GM12878 (cell line): ENCODE results near the gene UBE2L6.

Source experiments
- EP300 ChIP-seq, 2 experiments: fragments of 150-350 bp in 1 of 2; IDR thresholded peaks; 2 replicates each; pipeline ENCODE4 v1.6.1; 2011 to 2012; ENCODE audit warnings: low read depth in 2 of 2, low read length in 2 of 2, borderline replicate concordance in 1 of 2, improper control_type of control experiment in 1 of 2, inconsistent platforms in 1 of 2; ENCODE audit not compliant: control insufficient read depth in 1 of 2
- JUNB ChIP-seq: IDR thresholded peaks from 2 replicates; pipeline ENCODE4 v1.6.1; 2016; ENCODE audit warnings: antibody characterized with exemption, mild to moderate bottlenecking
- TAF1 ChIP-seq: IDR thresholded peaks from 2 replicates; pipeline ENCODE4 v1.6.1; 2011; ENCODE audit warnings: mild to moderate bottlenecking, low read depth, low read length, borderline replicate concordance
- TF ChIP-seq, protein P1 (sequence below): IDR thresholded peaks from 2 replicates; pipeline ENCODE4 v1.6.1; 2012; ENCODE audit warnings: low read depth, low read length, improper control_type of control experiment
- TF ChIP-seq, protein P2 (sequence below): IDR thresholded peaks from 2 replicates; pipeline ENCODE4 v1.6.1; 2012; ENCODE audit warnings: mild to moderate bottlenecking, low read depth, low read length
- TF ChIP-seq, protein P3 (sequence below), 3 experiments: IDR thresholded peaks in 2 of 3; conservative IDR thresholded peaks in 1 of 3; 2 replicates each; pipeline ENCODE4 v1.5.1; 2011; ENCODE audit warnings: low read depth in 3 of 3, low read length in 3 of 3, mild to moderate bottlenecking in 3 of 3, control low read depth in 2 of 3, moderate library complexity in 2 of 3, inconsistent platforms in 1 of 3, mixed read lengths in 1 of 3; ENCODE audit not compliant: control insufficient read depth in 2 of 3, insufficient read depth in 1 of 3; ENCODE audit errors: extremely low read depth in 1 of 3

DNA sequence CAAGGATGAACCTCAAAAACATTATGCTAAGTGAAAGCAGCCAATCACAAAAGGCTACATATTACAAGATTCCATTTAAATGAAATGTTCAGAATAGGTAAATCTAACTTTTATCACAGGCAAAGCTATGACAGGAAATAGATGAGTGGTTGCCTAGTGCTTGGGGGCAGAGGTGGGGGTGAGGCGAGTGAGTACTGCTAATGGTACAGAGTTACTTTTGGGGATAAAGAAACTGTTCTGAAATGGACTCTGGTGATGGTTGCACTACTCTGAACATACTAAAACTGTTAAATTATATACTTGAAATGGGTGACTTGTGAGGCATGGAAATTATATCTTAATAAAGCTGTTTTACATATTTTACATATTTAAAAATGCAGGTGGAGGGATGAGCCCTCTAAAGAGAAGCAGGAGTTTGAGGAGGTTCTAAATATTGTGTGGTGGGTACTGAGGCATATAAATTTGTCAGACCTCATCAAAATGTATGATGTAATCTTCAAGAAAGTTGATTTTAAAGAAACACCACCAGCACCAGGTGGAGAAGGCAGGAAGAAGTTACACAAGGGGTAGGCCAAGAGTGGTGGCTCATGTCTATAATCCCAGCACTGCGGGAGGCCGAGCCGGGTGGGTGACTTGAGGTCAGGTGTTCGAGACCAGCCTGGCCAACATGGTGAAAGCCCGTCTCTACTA lies 55.6 kb downstream of the UBE2L6 start:
- TF ChIP-seq JUNB (no peak), EP300 (IDR thresholded peaks at IDR 0.05; ENCODE audit: borderline replicate concordance in 1 of 2, control insufficient read depth in 1 of 2, low read depth in 2 of 2, low read length in 2 of 2) (no peak), TAF1 (no peak)
- TF ChIP-seq, protein P1, sequence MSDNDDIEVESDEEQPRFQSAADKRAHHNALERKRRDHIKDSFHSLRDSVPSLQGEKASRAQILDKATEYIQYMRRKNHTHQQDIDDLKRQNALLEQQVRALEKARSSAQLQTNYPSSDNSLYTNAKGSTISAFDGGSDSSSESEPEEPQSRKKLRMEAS, result no peak
- TF ChIP-seq, protein P2, sequence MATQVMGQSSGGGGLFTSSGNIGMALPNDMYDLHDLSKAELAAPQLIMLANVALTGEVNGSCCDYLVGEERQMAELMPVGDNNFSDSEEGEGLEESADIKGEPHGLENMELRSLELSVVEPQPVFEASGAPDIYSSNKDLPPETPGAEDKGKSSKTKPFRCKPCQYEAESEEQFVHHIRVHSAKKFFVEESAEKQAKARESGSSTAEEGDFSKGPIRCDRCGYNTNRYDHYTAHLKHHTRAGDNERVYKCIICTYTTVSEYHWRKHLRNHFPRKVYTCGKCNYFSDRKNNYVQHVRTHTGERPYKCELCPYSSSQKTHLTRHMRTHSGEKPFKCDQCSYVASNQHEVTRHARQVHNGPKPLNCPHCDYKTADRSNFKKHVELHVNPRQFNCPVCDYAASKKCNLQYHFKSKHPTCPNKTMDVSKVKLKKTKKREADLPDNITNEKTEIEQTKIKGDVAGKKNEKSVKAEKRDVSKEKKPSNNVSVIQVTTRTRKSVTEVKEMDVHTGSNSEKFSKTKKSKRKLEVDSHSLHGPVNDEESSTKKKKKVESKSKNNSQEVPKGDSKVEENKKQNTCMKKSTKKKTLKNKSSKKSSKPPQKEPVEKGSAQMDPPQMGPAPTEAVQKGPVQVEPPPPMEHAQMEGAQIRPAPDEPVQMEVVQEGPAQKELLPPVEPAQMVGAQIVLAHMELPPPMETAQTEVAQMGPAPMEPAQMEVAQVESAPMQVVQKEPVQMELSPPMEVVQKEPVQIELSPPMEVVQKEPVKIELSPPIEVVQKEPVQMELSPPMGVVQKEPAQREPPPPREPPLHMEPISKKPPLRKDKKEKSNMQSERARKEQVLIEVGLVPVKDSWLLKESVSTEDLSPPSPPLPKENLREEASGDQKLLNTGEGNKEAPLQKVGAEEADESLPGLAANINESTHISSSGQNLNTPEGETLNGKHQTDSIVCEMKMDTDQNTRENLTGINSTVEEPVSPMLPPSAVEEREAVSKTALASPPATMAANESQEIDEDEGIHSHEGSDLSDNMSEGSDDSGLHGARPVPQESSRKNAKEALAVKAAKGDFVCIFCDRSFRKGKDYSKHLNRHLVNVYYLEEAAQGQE, result no peak
- TF ChIP-seq, protein P3, sequence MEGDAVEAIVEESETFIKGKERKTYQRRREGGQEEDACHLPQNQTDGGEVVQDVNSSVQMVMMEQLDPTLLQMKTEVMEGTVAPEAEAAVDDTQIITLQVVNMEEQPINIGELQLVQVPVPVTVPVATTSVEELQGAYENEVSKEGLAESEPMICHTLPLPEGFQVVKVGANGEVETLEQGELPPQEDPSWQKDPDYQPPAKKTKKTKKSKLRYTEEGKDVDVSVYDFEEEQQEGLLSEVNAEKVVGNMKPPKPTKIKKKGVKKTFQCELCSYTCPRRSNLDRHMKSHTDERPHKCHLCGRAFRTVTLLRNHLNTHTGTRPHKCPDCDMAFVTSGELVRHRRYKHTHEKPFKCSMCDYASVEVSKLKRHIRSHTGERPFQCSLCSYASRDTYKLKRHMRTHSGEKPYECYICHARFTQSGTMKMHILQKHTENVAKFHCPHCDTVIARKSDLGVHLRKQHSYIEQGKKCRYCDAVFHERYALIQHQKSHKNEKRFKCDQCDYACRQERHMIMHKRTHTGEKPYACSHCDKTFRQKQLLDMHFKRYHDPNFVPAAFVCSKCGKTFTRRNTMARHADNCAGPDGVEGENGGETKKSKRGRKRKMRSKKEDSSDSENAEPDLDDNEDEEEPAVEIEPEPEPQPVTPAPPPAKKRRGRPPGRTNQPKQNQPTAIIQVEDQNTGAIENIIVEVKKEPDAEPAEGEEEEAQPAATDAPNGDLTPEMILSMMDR (IDR thresholded peaks at IDR 0.05 in 2 of 3, conservative IDR thresholded peaks at IDR 0.05 in 1 of 3; ENCODE audit: control insufficient read depth in 2 of 3, extremely low read depth in 1 of 3, insufficient read depth in 1 of 3, low read depth in 3 of 3, low read length in 3 of 3), result no peak
